Right lobe of liver (tissue), 4 donors: ENCODE data around the gene MAML2.

Experiments used
- POLR2A ChIP-seq: fragments of 450-650 bp; IDR thresholded peaks from one replicate; pipeline ENCODE4 v1.6.1; 2017; ENCODE audit warnings: antibody characterized with exemption, mild to moderate bottlenecking
- TF ChIP-seq, protein P1 (sequence below), 4 donors: fragments of 200-600 bp in 3 of 4; fragments of 450-650 bp in 1 of 4; IDR thresholded peaks; one replicate each; pipeline versions ENCODE4 v1.5.1 to v1.8.0; 2016 to 2022; ENCODE audit warnings: antibody characterized with exemption in 4 of 4, mild to moderate bottlenecking in 2 of 4
- donor health status: DM: no; HTN: no; CAD: no.
- donor health status: DM: no; HTN: no; CAD: no.
- donor health status: DM: no; HTN: yes; CAD: no.

GRCh38 chr11:96094156-96094555 lies 248.8 kb downstream of the MAML2 start:
- TF ChIP-seq, protein P1, sequence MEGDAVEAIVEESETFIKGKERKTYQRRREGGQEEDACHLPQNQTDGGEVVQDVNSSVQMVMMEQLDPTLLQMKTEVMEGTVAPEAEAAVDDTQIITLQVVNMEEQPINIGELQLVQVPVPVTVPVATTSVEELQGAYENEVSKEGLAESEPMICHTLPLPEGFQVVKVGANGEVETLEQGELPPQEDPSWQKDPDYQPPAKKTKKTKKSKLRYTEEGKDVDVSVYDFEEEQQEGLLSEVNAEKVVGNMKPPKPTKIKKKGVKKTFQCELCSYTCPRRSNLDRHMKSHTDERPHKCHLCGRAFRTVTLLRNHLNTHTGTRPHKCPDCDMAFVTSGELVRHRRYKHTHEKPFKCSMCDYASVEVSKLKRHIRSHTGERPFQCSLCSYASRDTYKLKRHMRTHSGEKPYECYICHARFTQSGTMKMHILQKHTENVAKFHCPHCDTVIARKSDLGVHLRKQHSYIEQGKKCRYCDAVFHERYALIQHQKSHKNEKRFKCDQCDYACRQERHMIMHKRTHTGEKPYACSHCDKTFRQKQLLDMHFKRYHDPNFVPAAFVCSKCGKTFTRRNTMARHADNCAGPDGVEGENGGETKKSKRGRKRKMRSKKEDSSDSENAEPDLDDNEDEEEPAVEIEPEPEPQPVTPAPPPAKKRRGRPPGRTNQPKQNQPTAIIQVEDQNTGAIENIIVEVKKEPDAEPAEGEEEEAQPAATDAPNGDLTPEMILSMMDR (IDR thresholded peaks at IDR 0.05), result no peak
- TF ChIP-seq POLR2A, result no peak
